AG09319 (cell line): ENCODE data around the gene AMER3.
"Not testable (repeated sequence)": the region's sequence is repeated elsewhere in the genome, so short reads cannot be mapped to it uniquely, and the experiment has no call there.

Experiments
- DNase-seq: peaks from one replicate; pipeline ENCODE4 v3.0.0-alpha.2; 2010; ENCODE audit warnings: low read depth; ENCODE audit errors: extremely low read depth
- TF ChIP-seq, protein P1 (sequence below): IDR thresholded peaks from 2 replicates; pipeline ENCODE4 v1.5.1; 2011; ENCODE audit warnings: low read depth, mild to moderate bottlenecking, inconsistent platforms, low read length, moderate library complexity

Gene AMER3

DNA sequence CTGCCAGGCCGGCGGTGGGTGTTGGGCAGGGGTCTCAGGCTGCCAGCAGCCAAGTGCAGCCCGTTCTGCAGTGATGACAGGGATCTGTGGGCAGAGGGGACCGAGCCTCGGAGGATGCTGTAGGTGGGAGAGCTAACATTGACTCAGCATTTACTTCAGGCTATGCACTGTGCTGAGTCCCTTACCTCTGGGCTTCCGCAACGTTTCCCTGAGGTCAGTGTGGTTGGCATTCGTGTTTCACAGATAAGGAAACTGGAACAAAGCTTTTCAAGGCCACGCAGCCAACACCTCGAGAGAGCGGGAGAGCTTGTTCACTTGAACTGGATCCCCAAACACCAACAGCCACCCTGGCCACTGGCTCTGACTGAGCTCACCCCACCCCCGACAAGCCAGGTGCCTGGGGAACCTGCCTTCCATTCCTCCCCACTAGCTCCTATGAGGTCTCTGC lies 27.3 kb upstream of the AMER3 start:
- no peak for DNase-seq

DNA sequence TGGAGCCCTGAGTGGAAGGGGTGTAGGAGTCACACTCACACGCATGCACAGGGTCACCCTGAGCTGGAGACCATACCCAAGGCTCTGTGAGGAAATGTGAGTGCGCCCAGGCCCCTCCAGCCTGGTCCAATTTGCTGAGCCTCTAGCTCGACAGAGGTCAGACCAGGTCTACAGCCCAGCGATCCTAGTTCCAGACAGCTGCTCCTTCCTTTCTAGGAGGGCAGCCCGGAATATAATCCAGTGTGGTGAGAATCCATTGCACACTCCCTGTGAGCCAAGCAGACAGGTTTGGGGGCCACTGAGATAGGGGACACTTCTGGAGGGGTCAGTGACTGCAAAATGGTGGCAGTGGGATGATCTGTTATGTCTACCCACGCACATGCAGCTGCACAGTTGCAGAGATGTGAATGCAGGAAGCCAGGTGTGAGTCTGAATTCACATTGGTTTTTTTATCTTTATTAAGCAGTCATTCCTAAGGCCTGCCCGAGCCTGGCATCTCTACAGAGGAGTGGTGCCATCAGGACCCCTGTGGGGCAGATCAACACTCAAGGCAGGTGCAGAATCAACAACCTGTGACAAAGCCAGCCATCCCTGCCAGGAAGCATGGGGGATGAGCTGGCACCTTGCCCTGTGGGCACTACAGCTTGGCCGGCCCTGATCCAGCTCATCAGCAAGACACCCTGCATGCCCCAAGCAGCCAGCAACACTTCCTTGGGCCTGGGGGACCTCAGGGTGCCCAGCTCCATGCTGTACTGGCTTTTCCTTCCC lies 26.6 kb upstream of the AMER3 start, which contains the start of gene GPR148:
Gene GPR148, plus strand, starts transcription at position 522 of the 768 bp plus-strand sequence. Its CDS starts 82 bp downstream, at position 604.
- no peak for DNase-seq
- TF ChIP-seq, protein P1, sequence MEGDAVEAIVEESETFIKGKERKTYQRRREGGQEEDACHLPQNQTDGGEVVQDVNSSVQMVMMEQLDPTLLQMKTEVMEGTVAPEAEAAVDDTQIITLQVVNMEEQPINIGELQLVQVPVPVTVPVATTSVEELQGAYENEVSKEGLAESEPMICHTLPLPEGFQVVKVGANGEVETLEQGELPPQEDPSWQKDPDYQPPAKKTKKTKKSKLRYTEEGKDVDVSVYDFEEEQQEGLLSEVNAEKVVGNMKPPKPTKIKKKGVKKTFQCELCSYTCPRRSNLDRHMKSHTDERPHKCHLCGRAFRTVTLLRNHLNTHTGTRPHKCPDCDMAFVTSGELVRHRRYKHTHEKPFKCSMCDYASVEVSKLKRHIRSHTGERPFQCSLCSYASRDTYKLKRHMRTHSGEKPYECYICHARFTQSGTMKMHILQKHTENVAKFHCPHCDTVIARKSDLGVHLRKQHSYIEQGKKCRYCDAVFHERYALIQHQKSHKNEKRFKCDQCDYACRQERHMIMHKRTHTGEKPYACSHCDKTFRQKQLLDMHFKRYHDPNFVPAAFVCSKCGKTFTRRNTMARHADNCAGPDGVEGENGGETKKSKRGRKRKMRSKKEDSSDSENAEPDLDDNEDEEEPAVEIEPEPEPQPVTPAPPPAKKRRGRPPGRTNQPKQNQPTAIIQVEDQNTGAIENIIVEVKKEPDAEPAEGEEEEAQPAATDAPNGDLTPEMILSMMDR: no peak

More for the DNA sequence above, 27.3 kb upstream of the AMER3 start:
- TF ChIP-seq, protein P1: no peak

DNA sequence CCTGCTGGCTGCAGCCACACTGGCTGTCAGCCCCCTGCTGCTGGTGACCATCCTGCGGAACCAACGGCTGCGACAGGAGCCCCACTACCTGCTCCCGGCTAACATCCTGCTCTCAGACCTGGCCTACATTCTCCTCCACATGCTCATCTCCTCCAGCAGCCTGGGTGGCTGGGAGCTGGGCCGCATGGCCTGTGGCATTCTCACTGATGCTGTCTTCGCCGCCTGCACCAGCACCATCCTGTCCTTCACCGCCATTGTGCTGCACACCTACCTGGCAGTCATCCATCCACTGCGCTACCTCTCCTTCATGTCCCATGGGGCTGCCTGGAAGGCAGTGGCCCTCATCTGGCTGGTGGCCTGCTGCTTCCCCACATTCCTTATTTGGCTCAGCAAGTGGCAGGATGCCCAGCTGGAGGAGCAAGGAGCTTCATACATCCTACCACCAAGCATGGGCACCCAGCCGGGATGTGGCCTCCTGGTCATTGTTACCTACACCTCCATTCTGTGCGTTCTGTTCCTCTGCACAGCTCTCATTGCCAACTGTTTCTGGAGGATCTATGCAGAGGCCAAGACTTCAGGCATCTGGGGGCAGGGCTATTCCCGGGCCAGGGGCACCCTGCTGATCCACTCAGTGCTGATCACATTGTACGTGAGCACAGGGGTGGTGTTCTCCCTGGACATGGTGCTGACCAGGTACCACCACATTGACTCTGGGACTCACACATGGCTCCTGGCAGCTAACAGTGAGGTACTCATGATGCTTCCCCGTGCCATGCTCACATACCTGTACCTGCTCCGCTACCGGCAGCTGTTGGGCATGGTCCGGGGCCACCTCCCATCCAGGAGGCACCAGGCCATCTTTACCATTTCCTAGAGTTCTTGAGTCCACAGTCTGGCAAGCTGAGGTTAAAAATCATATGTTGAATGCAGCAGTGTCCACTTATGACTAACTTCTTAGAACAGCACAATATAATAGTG lies 25.7 kb upstream of the AMER3 start:
- no peak for DNase-seq
- TF ChIP-seq, protein P1: no peak

GRCh38 chr2:130732257-130732656 lies 23.1 kb upstream of the AMER3 start:
- DNase-seq: not testable (repeated sequence)

DNA sequence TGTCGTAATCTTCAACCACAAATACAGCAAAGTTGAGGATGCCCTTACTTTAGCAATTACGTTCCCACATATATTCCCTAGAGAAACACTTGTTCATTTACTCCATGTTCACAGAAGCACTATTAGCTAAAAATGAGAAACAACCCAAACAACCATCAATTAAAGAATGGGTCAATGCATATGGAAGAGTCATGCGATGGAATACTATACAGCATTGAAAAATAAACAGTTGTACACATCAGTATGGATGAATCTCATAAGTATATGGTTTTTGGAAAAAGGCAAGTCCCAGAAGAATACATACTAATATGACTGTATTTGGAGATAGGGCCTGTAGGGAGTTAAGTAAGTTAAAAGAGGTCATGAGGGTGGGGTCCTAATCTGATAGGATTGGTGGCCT lies 20.1 kb upstream of the AMER3 start:
- TF ChIP-seq, protein P1: no peak
- DNase-seq: no peak

DNA sequence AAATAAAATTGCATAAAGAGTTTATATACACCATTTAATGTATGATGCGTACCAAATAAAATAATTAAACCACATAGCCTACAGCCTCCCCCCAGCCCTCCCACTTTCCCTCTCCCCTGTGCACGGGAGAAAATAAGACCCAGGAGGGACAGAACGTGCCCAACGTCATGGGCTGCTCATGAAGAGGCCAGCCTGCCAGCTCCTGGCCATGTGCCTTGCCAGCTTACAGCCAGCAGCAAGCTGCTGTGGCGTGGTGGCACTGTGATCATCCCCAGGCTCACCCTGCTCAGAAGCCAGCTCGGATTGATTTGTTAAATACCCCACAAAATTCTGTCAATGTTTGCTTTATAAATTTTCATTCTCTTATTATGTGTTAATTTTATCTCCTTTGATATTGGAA lies 18.9 kb upstream of the AMER3 start:
- TF ChIP-seq, protein P1: no peak
- no peak for DNase-seq

- DNase-seq: no peak
- TF ChIP-seq, protein P1: no peak
These were observed 17.7 kb upstream of the AMER3 start for GRCh38 chr2:130737592-130737991.
